MM.1S (cell line): Measurements from ENCODE around the gene GRAMD1B.

ENCODE experiments used
- CTCF ChIP-seq: fragments of 300-600 bp; sonication (generic); IDR thresholded peaks from 2 replicates; pipeline ENCODE4 v1.5.1; 2016; ENCODE audit warnings: antibody characterized with exemption, low read length, mixed read lengths
- EZH2 ChIP-seq: fragments of 300-600 bp; sonication (generic); optimal IDR thresholded peaks from 2 replicates; pipeline ENCODE3; 2017; ENCODE audit warnings: low read depth, mild to moderate bottlenecking, antibody characterized with exemption, low read length, mixed read lengths

- no peak for TF ChIP-seq EZH2
- no peak for TF ChIP-seq CTCF
Observed at GRCh38 chr11:123622576-123622975, 192.5 kb downstream of the GRAMD1B start.
